GM18520 (cell line): ENCODE data around the gene CXorf38.
"Not testable (repeated sequence)": the region's sequence is repeated elsewhere in the genome, so short reads cannot be mapped to it uniquely, and the experiment has no call there.

Source experiments
- ATAC-seq: cut with Tn5 transposase; IDR thresholded peaks from one replicate; pipeline ENCODE4 v1.9.1; 2021; ENCODE audit not compliant: unreplicated experiment

The CXorf38 gene

GRCh38 chrX:40628506-40628905 is 18.9 kb downstream of the CXorf38 start:
- no peak for ATAC-seq

GRCh38 chrX:40625294-40625693 is 22.1 kb downstream of the CXorf38 start:
- no peak for ATAC-seq

GRCh38 chrX:40623665-40624064 is 23.7 kb downstream of the CXorf38 start:
- no peak for ATAC-seq

GRCh38 chrX:40623139-40623536 is 24.2 kb downstream of the CXorf38 start, which contains the start of gene MPC1L:
Gene MPC1L, plus strand, starts transcription at chrX:40623428. Its CDS starts 138 bp downstream, at chrX:40623566.
- ATAC-seq = no peak

DNA sequence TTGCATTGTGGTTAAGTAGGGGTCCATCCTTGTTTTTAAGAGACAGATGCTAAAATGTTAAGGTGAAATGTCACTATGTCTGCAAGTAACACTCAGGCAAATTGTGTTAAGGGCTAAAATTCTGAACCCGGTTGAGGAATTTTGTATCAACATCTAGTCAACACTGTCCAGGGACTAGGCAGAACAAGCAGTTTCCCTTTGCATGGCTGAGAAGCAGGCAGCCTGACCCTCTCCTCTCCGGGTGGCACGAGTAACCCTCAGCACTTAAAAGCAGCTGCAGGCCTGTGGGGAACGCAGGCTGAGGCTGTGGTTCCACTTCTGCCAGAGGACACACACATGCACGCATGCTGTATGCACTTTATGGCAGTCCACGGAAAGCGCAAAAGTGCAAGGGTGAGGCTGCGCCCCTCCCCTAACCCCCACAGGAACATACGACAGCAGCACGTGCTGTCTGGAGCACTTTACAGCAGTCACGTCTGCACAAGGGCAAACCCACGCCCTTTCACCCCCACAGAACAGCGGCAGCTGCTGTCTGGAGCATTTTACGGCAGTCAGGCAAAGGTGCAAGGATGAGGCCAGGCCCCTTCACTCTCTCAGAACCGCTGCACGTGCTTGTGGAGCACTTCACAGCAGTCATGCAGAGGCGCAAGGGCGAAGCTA is 24.8 kb downstream of the CXorf38 start:
- no peak for ATAC-seq

DNA sequence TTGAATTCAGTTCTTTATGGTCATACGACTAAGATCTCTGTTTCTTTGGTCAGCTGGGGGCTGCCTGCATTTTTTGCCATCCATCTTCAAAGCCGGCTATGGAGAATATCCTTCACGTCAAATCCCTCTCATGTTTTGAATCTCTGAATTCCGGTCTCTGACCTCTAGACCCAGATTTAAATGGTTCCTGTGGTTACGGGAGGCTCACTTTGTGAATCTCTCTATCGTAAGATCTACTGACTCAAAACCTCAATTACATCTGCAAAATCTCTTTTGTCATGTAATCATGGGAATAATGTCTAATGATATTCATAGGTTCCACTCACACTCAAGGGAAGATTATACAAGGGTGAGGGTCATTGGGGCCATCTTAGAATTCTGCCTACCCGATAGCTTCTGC is 29.8 kb downstream of the CXorf38 start:
- ATAC-seq = no peak

DNA sequence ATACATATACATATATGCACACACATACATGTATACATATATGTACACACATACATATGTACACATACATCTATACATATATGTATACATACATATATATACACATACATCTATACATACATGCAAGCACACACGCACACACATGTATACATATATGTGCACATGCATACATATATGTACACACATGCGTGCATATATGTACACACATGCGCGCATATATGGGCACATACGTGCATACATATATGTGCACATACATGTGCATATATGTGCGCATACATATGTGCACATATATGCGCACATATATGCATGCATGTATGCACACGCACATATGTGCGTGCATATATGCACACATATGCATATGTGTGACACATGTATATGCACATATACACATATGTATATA is 31.4 kb downstream of the CXorf38 start:
- no peak for ATAC-seq

DNA sequence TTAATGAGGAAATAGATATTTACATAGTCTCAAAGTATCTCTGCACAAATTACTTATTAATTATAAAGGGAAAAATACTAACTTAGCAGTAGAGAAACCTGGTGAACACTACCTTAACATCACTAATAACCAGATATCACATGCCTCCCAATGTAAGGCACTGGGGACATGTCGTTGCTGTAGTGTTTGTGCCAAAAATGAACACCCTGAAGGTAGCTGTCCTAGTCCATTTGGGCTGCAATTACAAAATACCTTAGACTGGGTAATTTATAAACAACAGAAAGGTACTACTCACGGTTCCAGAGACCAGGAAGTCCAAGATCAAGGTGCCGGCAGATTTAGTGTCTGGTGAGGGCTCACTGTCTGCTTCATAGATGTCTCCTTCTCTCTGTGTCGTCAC is 34.9 kb downstream of the CXorf38 start:
- no peak for ATAC-seq

GRCh38 chrX:40607381-40607780 is 40.0 kb downstream of the CXorf38 start:
- no peak for ATAC-seq

DNA sequence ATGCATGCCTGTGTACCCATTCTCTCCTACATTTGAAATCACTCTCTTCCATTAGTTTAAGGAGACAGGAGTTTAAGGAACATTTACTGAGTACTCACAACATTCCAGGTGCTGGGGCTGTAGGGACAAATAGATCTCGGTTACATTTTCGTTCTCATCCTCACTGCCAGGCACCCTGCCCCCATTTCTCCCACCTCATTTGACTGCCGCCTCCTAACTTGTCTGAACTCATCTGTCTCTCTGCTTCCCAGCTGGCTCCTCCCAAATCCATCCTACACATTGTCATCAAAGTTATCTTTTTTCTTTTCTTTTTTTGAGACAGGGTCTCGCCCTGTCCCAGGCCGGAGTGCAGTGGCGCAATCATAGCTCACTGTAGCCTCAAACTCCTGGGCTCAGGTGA is 43.9 kb downstream of the CXorf38 start:
- ATAC-seq = no peak

DNA sequence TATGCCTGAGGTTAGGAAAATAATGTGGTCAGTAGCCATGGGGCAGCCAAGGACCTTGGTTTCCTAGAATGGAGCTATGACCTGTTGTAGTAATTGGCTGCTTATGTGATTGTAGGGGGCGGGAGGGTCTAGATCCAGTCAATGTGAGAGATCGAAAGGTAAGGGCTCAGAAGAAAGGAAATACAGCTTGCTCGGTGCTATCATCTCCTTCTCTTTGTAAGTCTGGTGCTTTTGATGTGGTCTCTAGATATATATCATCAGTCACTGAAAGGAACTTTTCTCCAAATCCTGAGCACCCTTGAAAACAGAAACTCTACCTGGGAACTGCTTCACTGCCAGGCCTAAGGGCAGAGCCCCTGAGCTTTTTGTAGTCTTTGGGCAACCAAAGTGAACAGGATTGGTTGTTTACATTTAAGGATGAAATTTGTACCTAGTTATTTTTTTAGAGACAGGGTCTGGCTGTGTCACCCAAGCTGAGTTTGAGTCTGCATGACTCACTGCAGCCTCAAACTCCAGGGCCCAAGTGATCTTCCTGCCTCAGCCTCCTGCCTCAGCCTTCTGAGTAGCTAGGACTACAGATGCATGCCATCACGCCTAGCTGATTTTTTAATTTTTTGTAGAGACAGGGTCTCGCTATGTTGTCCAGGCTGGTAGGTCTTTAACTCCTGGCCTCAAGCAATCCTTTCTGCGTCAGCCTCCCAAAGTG is 57.6 kb downstream of the CXorf38 start:
- not testable (repeated sequence) for ATAC-seq

GRCh38 chrX:40587623-40588022 is 59.7 kb downstream of the CXorf38 start:
- not testable (repeated sequence) for ATAC-seq

DNA sequence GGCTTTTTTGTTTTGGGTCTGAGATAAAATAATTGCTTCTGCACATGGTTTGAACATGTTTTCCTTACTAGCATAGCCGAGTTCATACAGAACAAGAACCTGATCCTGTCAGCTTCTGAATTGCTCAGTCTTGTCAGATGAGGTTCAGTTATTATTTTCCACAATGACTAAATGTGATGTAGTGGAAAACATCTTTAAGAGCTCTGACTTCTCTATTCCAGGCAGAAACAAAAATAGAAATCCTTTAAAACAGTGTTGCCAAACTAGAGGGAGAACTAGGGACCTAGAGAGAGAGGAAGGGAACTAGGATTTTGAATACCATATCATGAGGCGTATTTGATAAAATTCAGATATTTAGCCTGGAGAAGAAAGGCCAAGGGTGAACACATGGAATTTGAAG is 64.5 kb downstream of the CXorf38 start:
- no peak for ATAC-seq

DNA sequence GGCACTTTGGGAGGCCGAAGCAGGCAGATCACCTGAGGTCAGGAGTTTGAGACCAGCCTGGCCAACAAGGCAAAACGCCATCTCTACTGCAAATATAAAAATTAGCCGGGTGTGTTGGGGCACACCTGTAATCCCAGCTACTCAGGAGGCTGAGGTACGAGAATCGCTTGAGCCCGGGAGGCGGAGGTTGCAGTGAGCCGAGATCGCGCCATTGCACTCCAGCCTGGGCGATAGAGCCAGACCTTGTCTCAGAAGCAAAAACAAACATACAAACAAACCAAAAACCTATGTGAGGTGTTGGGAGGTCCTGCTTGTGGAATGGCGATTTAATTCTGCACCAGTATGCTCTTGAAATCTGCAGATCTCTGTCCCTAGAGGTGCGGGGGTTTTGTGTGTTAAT is 65.2 kb downstream of the CXorf38 start:
- not testable (repeated sequence) for ATAC-seq

GRCh38 chrX:40581336-40581920 is 65.9 kb downstream of the CXorf38 start:
- ATAC-seq = no peak

GRCh38 chrX:40580537-40581335 is 66.6 kb downstream of the CXorf38 start, which contains the start of gene ATP6AP2:
Gene ATP6AP2, plus strand, starts transcription at chrX:40580970. Its CDS starts 96 bp downstream, at chrX:40581066.
- peak; percentile 94 for ATAC-seq

DNA sequence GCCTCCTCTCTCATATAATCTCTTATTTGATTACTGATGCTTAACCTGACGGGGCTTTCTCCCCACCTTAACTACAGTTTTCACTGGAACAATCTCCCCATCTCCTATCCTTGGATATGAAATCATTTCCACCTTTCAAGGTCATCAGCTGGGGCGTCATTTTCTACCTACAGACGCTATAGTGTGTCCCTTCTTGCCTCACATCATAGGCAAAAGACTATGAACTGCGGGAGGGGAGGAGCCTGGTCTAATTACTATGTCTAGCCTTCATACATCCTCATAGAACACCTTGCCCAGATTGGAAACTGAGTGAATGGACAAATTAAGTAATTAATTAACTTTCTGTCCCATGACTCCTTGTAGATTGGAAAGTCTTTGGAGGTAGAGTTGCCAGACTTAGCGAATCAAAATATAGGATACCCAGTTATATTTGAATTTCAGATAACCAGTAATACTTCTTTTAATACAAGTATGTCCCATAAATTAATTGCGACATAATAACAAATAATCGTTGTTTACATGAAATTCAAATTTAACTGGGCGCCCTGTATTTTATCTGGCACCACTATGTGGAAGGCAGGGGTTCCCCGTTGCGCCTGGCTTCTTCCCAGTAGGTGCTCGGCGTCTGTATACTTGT is 67.3 kb downstream of the CXorf38 start:
- ATAC-seq = no peak

DNA sequence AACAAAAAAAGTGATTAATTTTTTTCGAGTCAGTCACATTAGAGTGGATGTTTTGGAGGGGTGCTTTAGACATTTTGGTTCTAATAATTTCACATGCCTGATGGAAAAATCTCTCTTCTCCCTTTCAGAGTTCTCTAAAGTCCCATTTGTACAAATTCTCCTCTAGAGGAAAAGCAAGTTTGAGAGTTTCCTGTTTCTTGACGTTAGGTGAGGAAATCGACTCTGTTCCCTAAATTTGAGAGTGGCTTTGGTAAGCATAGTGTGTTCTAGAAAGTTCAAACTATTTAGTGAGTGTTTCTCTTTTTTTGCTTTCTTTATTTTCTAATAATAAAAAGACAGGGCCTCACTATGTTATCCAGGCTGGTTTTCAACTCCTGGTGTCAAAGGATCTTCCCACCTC is 68.2 kb downstream of the CXorf38 start:
- no peak for ATAC-seq

GRCh38 chrX:40578039-40578695 is 69.2 kb downstream of the CXorf38 start:
- ATAC-seq = no peak
